Measurements from ENCODE around the gene SCLY.
"Not testable (repeated sequence)": the region's sequence is repeated elsewhere in the genome, so short reads cannot be mapped to it uniquely, and the experiment has no call there.

SCLY gene

DNA sequence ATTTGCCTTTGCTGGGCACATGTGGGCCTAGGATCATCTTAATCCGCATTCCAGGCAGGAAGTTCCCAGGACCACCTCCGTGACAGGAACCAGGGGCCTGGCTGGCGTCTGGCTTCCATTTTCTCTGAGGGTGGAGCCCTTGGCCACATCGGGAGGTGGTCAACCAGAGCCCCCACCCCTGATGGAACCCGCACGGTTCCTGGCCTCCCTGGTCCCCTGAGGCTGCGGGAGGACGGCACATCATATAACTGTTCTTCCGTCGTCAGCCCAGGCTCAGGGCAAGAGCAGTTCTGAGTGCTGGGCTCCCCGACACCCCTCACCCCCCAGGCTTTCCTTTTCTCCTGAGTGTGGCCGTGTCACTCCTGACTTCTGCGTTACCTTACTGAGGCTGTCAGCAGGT lies 52.8 kb downstream of the SCLY start:
- no peak for DNase-seq (ENCODE audit: low read depth in 2 of 2)

DNA sequence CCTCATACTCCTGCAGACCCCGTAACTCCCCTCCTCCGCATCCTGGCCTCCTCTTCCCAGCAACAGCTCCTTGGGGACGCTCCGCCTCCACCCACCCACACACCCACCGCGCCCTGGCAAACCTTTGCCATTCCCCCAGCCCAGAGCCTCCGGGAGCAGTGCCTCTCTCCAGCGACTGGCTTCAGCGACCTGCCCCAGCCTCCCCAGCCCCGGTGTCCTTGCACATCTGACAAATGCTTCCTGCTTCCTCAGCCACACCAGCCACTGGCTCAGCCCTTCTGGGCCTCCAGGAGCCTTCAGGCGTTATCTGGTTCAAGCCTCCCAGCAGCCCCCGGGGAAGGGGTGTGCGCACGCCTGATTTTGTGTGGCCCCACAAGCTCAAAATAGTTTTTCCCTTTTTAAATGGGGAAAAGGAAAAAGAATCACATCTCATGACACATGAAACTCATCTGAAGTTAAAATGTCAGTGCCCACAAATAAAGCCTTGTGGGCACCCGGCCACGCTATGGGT lies 53.6 kb downstream of the SCLY start:
- DNase-seq (ENCODE audit: low read depth in 2 of 2), result no peak

DNA sequence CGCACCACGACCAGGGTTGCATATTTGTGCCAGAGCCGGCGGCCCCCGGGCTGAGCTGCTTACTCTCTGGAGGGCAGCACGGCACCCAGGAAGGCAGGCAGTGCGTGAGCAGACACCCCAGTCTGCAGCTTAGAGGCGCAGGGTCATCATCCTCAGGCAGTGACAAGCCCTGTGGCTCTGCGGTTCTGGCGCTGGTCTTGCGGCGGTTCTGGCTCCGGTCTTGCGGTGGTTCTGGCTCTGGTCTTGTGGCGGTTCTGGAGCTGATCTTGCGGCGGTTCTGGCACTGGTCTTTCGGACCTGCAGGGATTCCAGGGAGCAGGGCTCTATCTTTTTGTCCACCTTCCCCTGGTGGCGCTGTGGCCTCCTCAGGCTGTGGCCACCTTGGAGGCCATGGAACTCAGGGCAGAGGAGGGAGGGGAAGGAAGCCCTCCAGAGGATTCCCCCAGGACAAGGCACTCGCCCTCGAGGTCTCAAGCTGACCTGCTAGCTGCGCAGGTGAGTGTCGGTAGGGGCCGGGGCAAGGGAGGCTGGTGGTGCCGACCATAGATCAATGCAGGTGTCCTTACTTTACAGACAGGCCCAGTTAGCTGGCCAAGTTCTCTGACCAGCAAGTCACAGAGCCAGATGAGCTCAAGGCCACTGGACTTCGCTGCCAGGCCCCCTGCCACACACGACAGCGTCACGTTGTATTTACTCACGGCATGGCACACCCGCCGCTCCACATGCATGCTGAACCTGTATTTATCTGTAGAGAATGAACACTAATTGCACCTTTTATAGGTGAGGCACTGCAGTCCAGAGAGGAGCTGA lies 54.3 kb downstream of the SCLY start:
- no peak for DNase-seq (ENCODE audit: low read depth in 2 of 2)

DNA sequence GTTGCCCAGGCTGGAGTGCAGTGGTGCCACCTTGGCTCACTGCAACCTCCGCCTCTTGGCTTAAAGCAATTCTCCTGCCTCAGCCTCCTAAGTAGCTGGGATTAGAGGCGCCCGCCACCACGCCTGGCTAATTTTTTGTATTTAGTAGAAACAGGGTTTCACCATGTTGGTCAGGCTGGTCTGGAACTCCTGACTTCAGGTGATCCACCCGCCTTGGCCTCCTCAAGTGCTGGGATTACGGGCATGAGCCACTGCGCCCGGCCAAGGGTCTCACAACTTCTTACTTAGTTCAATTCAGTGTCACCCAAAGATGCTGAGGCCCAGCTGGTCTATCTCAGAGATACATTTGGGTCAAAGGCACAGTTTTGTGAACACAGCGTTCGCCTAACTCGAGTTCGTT lies 54.9 kb downstream of the SCLY start:
- not testable (repeated sequence) for DNase-seq (ENCODE audit: low read depth in 2 of 2)

DNA sequence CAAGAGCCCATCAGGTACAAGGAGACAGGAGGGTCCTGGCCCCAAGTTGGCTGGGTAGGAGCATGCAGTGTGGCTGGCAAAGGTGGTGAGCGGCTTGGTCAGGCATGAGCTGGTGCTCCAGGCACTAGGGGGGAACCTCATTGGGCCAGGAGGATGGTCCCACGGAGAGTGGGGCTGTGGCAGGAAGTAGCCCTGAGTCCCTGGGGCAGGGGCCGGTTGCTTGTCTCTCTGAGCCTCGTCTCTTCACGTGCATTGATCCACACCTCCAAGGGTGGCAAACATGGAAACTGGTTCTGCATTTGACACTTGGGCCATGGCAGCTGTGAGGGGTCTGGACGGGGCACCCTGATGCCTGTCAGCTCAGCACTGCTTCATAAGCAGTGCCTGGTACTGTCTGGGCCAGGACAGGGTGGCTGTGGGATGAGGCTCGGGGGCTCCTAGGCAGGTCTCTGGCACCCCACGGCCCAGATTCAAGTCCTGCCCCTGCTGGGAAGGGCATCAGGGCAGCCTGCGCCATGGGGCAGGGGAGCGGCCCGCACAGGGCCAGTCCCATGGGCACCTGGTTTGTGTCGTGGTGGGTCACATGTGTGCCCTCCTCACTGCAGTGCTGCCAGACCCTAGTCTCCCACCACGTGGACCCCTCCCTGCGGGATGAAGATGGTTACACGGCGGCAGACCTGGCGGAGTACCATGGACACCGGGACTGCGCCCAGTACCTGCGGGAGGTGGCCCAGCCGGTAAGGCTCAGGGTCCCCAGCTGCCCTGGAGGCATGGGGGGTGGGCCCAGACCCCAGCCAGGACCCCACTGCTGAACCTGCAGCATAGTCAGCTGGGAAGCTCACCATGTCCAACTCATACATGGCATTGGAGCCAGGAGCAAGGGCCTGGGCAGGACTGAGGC lies 55.7 kb downstream of the SCLY start:
- no peak for DNase-seq (ENCODE audit: low read depth in 2 of 2)

DNA sequence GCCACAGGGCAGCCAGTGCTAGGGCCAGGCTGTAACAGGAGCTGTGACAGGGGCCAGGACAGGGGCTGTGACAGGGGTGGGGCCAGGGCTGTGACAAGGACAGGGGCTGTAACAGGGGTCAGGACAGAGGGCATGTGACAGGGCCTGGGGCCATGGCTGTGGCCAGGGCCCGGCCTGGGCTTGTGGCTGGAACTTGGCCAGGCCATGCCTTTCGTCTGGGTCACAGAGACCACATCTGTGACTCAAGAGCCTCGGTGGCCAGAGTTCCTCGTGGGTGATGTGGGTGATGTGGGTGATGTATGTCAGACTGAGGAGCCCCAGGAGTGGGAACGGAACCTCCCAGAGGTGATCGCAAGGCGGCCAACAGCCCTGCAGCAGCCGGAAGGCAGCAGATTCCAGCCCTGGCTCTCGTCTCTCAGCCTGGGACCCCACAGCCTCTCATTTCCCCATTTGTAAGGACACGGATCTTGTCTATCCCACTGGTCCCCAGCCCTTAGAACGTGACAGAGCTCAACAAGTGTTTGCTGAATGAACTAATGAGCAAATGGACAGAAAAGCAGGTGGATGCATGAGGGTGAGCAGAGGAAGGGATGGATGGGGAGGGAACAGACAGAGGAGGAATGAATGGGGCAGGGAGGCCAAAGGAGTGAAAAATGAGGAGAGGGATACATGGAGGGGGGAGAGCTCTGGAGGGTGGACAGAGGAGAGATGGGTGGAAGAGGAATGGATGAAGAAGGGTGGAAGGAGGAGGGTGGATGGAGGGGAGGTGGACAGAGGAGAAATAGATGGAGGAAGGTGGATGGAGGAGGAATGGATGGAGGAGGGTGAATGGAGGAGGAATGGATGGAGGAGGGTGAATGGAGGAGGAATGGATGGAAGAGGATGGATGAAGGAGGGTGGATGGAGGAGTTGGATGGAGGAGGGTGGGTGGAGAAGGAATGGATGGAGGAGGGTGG lies 56.7 kb downstream of the SCLY start:
- DNase-seq (ENCODE audit: low read depth in 2 of 2), result no peak

DNA sequence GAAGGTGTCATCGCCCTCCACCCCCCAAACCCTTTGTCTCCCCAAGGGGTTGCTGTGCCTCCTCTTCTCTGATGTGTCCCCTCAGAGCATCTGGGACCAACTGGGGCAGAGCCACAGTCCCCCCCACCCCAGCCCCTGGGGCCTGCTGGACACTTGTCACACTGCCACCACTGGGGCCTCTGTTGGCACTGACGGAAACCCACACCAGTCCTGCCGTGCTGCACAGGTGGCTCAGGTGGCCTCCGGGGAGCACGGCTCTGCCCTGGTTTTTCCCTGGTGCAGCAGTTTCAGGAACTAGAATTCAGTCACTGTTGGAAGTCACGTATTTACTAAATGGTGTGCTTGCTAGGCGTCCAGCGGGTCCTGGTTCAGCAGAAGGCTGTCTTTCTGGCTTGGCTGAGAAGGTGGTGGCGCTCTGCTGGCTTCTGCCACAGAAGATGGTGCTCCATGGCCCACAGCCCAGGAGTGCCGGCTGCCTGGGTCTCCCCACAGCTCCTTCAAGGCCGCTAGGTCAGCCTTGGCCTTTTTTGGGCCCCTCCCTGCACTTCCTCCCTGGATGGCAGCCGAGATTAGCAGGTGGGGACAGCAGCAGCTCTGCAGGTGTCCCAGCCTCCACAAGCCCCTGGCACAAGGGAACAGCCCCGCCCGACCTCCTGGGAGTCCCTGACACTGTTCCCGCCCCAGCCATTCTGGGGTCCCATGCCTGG lies 59.1 kb downstream of the SCLY start:
- no peak for DNase-seq (ENCODE audit: low read depth in 2 of 2)

DNA sequence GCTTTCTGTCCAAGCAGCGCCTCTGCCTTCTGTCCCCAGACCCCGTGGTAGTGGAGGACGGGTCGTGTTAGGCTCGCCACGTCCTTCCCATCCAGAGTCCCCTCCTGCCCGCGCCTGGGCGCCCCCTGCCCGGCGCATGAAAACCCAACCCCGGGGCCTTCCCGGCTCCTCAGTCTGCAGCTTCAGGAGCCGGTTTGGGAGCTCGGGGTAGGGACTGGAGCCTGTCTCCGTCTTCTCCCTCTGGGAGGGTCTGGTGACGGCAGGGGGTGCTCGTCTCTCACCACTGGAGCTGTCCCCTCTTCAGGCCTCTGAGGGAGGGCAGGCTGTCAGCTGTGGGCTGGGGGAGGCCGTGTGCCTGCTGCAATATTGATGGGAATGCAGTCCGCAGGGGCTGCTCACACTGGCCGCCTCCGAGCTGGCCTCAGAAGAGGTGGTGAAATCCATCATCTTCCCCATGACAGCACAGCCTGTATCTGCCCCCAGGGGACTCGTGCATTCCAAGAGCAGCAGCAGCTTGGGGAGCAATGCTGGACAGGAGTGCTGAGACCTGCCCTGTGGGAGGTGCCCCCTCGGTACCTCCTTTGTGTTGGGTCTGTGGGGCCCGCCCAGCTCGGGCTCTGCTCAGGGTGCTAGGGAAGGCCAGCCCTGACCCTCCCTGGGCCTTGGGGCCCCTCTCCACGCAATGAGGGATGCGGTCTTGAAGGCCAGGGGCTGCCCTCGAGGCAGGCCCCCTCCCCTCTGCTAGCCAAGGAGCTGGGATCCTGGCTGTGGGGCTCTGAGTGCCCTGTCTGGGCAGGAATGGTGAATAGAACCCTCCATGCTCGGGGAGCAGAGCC lies 59.9 kb downstream of the SCLY start:
- no peak for DNase-seq (ENCODE audit: low read depth in 2 of 2)

DNA sequence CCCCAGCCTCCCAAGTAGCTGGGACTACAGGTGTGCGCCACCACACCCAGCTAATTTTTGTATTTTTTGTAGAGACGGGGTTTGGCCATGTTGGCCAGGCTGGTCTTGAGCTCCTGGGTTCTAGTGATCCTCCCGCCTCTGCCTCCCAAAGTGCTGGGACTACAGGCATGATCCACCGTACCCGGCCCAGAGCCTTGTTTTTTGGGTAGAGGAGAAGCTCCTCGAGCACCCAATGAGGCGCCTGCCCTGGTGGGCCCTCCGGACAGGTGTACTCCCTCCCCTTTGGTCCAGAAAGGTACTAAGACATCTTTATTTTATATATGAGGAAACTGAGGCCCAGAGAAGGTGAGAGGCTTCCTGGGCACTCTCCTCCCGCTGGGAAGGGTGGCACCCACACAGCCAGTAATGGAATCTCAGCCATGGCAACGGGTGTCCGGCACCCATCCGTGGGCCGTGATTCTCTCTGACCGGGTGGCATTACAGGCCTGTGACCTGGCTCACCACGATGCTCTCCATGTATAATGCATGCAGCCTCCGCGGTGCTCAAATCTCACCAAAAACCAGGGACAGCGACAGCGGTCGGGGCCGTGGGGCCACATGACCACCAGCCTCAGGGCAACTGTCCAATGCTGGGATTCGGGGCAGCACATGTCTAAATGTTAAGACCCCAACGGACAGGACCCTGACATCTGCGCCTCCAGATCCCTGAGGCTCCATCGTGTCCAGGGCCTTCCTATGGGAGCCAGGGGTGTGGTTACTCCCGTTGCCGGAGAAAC lies 60.9 kb downstream of the SCLY start:
- DNase-seq (ENCODE audit: low read depth in 2 of 2), result no peak

DNA sequence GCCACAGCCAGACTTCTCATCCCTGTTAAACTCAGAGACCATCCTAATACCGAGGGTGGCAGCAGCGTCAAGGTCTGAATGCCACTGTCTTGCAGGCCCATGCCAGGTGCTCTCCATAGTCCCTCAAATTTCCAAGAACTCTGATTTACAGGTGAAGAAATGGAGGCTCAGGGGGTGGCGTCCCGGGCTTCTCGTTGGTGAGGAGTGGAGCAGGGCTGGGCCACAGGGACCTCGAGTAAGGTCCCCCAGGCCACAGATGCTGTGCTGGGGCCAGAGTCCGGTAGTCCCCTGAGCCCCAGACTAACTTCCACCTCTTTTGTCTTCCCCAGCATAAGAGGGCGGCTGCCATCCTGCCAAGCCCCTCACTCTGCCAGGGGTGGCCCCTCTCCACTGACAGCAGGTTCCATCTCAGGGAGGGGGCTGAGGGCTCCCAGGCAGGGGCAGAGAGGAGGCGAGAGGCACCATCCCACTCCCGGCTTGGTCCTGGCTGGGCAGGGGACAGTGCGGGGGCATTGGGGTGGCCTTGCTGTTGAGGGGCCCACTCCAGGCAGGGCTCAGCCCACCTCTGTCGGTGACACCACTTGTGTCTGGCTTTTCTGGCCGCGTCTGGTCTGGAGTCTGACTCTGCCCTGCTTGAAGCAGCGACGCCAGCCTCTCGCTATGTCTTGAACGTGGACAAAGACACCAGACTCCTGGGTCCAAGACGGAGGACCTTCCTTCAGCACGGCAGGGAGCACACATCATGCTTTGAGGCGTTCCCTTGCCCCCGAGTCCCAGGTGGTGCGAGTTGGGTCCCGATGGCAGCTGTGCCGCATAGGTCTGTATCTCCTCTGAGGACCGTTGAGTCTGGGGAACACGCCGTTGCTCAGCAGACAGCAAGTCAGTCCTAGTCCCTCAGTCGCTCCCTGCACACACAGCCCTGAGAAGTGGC lies 61.8 kb downstream of the SCLY start:
- no peak for DNase-seq (ENCODE audit: low read depth in 2 of 2)

DNA sequence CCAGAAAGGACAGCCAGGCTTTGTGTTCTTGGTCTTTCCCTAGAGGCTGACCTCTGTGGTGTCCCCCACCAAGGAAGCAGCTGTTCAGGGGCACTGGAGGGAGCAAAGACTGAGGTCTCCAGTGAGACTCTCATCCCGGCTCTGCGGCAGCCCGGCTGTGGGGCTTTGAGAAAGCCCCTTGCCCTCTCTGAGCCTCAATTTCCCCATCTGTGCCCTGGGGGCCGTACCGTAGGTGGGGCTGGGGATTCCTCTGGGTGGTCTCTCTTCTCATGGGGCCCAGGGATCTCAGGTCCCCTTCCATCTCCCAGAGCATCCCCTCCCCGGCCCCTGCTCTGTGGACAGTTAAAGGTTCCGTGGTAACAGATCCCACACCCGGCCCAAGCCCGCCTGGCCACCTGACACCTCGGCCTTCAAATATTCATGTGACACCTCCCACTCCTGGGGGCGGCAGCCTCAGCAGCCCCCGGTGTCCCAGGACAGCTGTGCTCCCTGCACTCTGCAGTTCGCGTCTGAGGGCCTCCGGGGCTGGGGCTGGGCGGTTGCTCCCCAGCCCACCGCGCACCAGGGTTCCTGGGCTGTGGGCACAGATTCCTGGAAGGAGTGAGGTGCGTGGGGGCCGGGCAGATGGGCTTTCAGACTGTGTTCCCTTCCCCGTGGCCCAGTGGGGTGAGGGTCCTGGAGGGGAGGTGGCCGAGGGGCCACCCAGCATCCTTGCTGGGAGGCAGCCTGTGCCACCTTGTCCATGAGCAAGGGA lies 62.6 kb downstream of the SCLY start:
- no peak for DNase-seq (ENCODE audit: low read depth in 2 of 2)

DNA sequence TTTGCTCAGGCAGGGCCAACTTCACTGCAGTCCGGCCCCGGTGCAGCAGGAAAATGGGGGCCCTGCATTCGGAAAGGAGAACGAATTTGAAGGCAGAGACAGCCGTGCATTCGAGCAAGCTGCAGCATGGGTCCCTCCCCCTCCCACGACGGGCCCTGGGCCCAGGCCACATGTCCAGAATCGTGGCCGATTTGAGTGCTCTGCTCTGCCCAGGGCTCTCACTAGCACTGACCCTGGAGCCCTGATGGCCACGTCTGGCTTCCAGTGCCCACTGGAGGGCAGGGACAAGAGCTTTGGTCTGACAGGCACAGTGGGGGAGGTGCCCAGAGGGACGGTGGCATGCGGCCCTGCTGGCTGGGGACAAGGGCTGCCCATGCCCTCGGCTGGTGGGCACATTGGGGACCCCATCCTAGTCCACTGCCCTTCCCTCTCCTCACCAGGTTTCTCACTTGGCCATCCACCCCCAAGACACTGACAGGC lies 63.2 kb downstream of the SCLY start:
- DNase-seq (ENCODE audit: low read depth in 2 of 2), result no peak

DNA sequence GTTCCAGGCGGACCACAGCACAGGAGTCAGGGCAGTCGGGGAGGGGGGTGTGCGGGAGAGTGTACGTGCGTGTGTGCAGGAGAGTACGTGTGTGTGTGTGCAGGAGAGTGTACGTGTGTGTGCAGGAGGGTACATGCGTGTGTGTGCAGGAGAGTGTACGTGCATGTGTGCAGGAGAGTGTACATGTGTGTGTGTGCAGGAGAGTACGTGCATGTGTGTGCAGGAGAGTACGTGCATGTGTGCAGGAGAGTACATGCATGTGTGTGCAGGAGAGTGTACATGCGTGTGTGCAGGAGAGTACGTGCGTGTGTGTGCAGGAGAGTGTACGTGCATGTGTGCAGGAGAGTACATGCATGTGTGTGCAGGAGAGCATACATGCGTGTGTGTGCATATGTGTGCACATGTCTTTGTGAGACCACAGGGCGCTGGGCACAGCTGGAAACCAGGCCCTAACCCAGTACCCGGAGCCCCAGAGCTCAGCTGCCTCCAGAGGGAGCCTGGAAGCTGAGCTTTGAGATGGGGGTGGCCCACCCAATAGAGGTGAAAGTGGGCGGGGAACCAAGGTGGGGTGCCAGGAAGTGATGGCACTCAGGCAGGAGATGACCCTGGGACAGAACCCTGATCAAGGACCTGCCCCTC lies 63.8 kb downstream of the SCLY start:
- no peak for DNase-seq (ENCODE audit: low read depth in 2 of 2)

DNA sequence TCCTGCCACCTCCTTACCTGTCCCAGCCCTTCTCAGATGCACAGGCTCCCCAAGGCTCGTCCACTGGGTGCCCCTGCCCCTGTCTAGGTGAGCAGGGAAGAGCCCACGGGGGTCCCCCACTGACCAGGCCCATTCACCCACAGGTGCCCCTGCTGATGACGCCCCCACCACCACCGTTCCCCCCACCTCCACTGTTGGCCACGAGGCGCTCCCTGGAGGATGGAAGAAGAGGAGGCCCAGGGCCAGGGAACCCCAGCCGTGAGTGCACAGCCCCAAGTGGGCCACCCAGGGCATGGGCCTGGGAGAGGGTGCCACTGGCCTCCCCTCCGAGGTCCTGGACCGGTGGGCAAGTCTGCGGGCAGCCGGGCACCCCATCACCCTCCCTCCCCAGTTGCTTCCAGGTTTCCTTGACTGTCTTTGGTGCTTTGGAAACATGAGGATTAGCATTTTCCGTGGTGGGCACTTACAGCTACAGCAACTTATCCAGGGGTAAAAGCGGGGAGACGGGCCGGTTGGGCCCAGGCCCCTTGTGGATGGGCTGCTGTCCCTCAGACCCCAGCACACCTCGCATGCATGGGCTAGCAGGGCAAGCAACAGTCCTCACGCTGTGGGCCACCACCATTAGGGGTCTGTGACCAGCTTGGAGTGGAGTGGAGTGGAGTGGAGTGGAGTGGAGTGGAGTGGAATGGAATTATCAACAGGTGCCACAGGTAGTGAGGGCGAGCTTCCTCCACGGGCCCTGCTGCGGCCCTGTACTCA lies 64.5 kb downstream of the SCLY start:
- no peak for DNase-seq (ENCODE audit: low read depth in 2 of 2)

DNA sequence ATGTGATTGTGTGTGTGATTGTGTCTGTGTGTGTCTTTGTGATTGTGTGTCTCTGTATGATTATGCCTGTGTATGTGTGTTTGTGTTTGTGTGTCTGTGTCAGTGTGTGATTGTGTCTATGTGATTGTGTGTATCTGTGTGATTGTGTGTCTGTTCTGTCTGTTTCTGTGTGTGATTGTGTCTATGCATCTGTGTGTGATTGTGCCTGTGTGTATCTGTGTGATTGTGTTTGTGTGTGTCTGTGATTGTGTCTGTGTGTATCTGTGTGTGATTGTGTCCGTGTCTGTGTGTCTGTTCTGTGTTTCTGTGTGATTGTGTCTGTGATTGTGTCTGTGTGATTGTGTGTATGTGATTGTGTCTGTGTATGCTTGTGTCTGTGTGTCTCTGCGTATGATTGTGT lies 65.5 kb downstream of the SCLY start:
- no peak for DNase-seq (ENCODE audit: low read depth in 2 of 2)

DNA sequence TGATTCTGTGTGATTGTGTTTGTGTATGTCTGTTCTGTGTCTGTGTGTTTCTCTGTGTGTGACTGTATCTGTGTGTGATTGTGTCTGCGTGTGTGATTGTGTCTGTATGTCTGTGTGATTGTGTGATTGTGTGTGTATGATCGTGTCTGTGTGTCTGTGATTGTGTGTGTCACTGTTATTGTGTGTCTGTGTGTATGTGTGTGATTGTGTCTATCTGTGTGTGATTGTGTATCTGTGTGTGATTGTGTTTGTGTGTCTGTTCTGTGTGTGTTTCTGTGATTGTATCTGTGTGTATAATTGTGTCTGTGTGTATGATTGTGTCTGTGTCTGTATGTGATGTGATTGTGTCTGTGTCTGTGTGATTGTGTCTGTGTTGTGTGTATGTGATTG lies 66.0 kb downstream of the SCLY start:
- no peak for DNase-seq (ENCODE audit: low read depth in 2 of 2)

Measured in stimulated activated CD8-positive, alpha-beta memory T cell treated with anti-CD3 and anti-CD28 coated beads, Interleukin-2, amount 100 ng/mL, for 48 hours (primary cell).